GM20431 (cell line): ENCODE data around the gene NXF1.
"Not testable (repeated sequence)": the region's sequence is repeated elsewhere in the genome, so short reads cannot be mapped to it uniquely, and the experiment has no call there.

Experiments
- in situ Hi-C: fragments of 300-500 bp; cut with MseI, MboI; formaldehyde crosslinking; loops from one replicate; pipeline ENCODE4 v1.15.0; 2020; ENCODE audit warnings: low sequenced_read_pairs; ENCODE audit not compliant: unreplicated experiment

NXF1 gene

DNA sequence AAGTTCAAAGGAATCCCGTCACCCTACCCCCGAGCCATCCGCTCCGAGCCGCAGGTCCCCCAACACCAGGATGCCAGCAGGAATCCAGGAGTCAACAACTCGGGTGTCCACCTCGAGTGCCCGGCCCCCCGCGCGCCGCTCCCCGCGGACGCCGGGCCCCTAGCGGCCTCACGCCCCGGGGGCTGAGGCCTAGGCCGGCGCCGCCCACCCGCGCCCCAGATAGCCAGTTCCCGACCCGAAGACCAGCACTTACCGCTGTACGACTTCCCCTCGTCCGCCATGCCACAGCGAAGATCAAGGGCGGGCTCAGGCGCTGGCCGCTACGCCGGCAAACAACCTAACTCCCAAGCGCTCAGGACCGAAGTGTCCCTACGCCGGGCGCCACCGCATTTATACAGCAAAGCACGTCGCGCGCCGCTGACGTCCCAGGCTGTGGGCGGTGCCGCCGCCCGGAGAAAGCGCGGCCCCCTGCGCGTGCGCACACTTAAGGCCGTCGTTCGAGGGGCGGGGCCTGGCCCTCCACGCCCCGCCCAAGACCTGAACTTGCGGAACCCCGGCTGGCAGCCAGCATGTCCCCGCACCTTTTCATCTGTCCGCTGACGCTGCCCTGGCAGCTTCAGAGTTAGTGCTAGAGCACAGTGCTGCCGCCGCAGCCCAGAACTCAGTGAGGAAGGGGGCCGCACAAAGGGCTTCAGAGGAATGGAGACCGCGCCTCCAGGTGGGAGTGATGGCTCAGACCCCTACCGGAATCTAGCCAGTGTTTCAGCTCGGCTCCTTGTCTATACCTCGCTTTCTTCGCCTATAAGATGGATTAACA lies at the start of gene NXF1:
Gene NXF1 (minus strand): TSS at position 365 of the 817 bp plus-strand sequence. CDS start 84 bp downstream, at position 281.
- in situ Hi-C loops: no loop called here

DNA sequence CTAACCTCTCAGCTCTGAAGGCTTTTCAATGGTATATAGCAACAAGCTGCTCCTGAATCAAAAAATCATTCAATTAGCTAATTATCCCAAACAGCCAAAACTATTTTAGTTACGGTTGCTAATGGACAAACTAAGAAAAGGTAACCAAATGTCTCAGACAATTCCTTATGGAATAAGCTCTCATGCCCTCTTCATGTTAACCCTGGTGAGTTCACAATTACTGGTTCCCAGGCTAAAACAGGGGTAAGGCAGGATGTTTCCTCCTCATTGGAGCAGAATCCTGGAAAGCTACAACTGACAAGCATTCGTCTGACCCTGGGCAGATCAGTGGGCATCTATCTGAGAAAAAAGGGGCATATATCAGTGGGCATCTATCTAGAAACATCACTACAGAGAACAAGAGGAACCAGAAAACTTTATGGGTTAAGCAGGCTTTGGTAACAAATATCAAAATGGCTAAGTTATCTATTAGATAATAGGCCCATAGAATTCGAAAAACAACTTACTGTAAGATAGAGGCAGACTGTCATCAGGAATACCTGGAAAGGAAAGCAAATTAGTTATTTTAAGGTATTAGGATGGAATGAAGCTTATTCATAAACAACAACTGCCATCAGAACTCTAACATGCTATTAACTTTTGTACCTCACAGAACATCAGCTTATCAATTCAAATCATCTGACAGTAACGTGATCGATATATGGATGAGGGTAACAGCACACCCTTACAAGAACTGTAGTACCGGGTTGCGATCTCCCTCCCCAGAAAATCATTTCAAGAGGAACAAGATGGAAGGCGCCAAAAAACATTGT lies 49.0 kb upstream of the NXF1 start:
- in situ Hi-C loops: no loop called here

DNA sequence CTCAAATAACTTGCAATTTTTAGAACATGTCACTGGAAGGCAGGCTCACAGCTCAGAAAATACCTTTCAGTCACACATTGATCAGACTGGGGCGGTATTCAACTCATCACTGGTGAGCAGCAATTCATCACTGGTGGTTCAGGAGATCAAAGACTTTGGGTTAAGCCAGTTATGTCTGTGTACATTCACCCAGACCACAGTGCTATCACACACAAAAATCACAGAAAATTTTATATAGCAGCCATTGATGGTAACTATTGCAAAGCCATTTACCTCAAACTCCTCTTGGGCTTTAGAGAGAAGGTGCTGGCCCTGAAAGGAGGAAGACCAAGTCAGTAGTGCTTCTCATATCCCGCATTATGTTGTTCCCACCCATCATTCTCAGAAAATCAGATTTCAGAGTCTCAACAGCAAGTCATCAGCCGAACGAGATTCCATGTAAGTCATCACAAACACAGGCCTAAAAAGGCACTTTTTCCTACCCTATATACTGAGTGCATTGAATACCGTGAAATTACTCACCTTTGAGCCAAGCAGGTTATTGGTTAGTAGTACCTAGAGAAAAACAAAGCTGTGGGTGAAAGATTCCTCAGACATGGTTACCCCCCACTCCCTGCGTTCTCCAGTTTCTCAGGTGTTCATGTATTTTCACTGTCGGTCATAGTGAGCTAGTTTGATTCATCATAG lies 48.2 kb upstream of the NXF1 start:
- in situ Hi-C loops: no loop called here

DNA sequence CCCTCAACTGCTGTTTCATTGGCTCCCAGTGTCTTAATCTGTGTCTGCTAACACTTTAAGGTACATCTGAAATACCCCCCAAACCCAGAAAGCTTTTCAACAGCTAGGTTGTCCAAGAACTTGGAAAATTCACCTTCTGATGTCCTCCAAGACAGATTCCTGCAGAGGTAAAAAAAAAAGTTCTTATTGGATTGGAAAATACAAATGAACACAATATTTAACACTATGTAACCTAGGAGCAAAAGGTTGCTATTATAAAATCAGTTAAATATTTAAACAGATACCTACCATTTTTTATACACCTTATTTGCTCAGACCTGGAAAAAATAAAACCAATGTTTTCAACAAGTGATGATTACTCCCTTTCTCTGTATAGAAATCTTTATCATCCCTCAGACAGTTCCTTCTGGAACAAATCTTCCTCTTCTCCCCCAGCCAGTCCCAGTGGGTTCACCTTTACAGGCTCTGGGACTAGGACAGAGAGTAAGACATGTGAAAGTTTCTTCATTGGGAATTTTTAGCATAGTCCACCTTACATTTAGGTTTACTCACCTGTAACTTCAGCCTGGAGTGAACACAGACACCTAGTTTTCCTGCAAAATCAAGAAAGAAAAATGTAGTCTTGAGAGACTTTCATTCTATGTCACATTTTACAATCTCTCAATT lies 47.4 kb upstream of the NXF1 start:
- in situ Hi-C loops: no loop called here

DNA sequence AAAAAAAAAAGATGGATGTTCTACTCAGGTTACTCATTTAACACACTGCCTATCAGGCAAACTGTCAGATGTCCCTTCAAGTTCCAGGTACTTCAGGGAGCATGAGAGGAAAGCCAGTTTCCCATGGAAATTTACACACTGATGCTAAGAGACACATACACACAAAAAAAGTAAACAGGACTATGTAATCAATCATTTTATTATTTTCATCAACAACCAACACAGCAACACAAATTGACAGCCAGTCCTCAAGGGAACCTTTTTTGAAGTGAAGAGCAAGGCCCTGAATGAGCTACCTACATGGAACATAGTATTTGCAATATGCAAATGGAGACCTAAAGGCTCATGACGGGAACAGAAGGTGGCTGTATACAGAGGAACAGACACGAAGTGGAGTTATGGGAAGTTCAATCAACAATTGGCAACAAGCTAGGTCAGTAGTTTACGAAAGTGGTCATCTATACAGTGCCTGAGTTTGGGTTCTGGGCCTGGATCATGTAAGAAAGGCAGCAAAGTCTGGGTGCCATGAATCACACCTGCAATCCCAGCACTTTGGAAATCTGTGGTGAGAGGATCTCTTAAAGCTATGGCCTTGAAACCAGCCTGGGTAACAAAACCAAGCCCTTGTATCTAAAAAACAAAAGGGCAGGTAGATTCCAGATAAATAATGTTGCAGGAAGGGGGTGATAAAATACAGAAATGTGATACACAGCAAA lies 46.7 kb upstream of the NXF1 start:
- in situ Hi-C loops: no loop called here

DNA sequence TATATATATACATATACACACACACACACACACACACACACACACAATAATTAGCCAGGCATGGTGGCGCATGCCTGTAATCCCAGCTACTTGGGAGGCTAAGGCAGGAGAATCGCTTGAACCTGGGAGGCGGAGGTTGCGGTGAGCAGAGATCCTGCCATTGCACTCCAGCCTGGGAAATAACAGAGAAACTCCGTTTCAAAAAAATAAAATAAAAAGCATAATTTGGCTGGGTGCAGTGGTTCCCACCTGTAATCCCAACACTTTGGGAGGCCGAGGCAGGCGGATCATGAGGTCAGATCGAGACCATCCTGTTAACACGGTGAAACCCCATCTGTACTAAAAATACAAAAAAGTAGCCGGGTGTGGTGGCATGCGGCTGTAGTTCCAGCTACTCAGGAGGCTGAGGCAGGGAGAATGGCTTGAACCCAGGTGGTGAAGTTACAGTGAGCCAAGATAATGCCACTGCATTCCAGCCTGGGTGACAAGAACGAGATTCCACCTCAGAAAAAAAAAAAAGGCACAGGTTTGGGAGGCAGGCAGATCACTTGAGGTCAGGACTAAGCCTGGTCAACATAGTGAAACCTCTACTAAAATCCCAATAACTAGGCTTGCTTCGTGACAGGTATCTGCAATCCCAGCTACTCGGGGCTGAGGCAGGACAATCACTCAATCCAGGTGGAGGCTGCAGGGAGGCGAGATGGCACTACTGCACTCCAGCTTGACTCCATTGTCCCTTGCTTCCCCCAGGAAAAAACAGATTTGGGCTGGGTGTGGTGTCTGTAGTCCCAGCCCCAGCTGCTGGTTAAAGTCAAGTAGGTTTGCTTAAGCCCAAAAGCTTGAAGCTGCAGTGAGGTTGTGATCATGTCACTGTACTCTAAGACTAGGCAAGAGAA lies 45.9 kb upstream of the NXF1 start:
- in situ Hi-C loops: no loop called here

DNA sequence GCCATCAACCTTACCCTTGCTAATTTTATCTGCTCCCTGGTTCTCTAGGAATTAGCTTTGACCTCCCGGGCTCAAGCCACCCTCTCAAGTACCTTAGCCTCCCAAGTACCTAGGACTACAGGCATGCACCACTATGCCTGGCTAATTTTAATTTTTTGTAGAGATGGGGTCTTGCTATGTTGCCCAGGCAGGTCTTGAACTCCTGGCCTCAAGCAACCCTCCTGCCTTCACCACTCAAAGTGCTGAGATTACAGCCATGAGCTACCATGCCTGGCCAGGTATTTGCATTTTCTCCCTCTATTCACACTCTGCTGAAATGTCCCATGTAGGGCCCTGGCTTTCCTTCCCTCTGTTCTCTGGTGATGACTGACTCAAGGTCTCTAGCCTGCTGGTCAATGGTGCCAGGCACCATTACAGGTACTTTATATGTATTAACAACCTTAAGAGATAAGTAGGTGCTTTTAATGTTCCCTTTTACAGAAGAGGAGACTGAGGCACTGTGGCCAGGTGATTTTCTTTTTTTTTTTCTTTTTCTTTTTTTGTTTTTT lies 42.6 kb upstream of the NXF1 start:
- in situ Hi-C loops: no loop called here

DNA sequence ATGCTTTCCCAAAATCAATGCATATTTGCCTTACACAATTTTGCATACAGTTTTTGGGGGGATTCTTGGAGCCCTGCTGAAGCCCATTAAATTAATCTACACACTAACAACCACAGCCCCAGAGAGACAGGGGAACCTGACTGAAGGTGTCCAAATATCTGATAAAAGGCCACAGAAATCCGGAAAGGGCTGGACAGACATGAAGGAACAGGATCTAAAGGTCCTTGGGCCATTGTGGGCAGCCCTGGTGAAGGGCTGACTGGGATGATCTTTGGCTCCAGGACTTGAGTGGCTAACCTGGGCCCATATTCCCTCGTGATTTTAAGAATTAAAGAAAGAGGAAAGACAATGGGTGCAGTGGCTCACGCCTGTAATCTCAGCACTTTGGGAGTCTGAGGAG lies 40.9 kb upstream of the NXF1 start:
- in situ Hi-C loops: no loop called here

DNA sequence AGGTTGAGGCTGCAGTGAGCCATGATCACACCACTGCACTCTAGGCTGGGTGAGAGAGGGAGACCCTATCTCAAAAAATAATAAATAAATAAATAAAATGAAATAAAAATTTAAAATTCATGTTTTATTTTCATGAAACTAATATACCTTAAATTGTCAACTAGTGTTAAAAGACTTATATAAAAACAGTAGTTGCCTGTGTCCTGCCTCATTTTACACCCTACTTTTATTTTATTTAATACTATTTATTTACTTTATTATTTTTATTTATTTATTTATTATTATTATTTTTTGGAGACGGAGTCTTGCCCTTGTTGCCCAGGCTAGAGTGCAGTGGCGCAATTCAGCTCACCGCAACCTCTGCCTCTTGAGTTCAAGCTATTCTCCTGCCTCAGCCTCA lies 38.9 kb upstream of the NXF1 start:
- in situ Hi-C loops: no loop called here

DNA sequence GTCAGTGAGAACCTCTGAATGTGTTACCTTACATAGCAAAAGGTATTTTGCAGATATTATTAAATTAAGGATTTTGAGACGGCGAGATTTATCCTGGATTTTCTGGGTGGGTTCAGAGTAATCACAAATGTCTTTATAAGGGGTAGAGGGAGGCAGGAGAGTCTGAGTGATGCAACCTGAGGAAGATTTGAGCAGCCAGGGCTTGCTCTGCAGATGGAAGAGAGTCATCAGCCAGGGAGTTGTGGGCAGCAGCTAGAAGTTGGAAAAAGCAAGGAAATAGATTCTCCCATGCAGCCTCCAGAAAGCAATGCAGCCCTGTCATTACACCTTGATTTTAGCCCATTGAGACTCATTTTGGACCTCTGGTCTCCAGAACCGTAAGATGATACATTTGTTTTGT lies 38.2 kb upstream of the NXF1 start:
- in situ Hi-C loops: no loop called here

DNA sequence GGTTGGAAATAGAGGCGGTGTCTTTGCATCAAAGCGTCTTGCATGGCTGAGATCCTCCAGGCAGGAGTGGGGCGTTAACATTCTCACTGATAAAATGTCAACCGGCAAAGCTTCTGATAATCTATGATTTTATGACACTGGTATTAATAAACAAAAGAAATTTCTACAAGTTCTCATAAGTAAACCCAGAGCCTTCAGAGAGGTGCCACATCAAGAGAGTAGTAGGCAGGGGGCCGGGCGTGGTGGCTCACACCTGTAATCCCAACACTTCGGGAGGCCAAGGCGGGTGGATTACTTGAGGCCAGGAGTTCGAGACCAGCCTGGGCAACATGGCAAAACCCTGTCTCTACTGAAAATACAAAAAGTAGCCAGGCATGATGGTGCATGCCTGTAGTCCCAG lies 37.7 kb upstream of the NXF1 start:
- in situ Hi-C loops: not testable (repeated sequence)

DNA sequence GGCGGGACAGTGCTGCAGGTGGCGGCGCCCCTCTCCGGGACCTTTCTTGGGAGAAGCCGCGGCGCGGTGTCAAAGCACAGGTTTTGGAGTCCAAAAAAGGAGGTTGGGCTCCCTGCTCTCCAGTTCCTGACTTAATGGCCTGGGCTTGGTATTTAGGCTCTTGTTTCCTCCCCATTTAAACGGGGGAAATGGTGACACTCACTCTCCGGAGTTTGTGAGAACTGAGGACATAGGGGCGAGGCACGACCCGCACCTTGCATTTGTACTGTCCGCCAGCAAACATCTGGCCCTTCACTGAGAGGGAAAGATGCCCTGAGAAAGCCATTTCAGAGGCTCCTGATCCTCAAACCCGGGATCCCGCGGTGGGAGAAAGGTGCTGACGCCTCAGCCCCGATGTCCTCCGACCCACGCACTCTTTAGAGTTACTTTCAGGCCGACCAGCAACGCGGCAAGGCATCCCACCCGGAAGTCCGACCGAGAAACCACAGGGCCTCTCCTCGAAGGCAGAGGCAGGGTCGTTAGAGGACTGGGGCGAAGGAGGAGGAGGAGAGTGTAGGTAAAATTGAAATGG lies 37.0 kb upstream of the NXF1 start:
- in situ Hi-C loops: no loop called here

DNA sequence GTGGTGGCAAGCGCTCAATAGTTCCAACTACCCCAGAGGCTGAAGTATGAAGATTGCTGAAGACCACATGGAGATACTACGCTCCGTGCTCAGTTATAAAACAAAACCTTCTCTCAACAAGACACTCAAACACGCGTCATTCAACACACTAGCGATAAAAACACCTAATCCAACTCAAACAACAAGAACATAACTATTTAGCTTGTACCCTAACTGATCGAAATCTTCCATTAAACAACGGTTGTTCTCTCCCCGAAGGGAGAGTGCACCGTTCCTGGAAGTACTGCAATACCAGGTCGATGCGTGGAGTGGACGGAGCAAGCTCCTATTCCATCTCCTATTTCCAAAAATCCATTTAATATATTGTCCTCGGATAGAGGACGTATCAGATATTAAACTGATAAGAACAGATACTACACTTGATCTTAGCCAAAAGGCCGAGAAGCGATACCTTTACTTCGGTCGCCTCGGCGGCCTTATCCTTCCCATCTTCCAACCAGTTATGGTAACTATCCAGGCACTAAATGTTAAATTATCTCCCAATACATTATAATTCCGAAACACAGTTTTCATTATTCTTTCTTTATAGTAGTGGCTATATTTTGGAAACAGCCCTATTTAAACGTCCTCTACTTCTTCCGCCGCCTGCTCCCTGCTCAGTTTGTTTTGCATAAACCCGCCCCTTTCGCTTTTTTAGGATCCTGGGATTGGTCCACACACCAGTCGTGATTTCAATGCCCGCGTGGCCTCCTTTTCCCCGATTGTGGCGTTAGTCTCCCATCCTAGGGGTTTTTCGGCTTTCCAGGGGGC lies 36.3 kb upstream of the NXF1 start:
- in situ Hi-C loops: no loop called here

DNA sequence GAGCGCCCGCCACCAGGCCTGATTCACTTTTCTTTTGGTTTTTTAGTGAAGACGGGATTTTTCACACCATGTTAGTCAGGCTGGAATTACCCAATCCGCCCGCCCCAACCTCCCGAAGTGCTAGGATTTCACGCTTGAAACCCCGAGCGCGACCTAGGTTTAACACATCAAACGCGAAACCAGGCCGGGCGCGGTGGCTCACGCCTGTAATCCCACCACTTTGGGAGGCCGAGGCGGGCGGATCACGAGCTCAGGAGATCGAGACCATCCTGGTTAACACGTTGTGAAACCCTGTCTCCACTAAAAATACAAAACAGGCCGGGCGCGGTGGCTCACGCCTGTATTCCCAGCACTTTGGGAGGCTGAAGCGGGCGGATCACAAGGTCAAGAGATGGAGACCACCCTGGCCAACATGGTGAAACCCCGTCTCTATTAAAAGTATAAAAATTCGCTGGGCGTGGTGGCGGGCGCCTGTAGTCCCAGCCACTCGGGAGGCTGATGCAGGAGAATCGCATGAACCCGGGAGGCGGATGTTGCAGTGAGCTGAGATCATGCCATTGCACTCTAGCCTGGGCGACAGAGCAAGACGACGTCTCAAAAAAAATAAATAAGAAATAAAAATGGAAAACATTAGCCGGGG lies 35.6 kb upstream of the NXF1 start:
- in situ Hi-C loops: not testable (repeated sequence)

DNA sequence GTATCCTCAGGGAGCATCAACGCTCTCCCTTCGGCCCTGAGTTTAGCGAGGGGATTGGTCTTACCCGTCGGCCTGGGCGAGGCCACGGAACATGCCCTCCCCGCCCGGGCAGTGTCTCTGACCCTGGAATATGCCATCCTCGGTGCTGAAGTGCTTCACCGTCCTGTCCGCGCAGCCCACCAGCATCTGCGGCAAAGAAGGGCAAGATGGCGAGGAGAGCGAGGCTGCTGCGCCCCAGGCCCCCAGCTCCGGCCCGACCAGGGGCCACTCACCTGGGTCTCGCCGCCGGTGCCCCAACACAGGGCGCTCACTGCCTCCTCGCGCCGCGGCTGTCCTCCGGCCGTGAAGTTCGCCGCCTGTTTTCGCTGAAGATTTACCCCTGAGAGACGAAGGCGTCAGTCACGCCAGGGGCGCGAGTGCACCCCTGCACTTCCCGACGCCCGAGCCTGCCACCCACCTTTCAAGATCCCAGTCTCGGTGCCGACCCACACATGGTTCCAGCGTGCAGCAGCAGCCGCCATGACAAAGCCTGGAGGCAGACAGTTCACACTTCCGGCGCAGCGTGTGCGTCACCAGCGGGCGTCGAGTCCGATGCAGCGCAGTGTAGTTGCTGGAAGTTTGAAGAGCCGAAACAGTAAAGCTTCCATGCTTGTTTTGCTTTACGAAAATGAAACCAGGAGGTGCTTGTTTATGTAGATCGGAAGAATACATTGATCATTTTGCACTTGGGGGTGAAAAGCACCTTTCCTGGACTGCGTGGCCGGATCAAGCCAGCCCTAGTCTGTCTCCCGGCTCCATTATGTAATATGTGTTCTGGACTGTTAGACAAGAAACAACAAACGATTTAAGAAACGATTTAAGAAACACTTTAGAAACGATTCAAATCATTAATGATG lies 34.1 kb upstream of the NXF1 start, which contains the start of gene WDR74:
Gene WDR74 (minus strand): TSS at position 541 of the 896 bp plus-strand sequence. CDS start 20 bp downstream, at position 521.
- in situ Hi-C loops: no loop called here

DNA sequence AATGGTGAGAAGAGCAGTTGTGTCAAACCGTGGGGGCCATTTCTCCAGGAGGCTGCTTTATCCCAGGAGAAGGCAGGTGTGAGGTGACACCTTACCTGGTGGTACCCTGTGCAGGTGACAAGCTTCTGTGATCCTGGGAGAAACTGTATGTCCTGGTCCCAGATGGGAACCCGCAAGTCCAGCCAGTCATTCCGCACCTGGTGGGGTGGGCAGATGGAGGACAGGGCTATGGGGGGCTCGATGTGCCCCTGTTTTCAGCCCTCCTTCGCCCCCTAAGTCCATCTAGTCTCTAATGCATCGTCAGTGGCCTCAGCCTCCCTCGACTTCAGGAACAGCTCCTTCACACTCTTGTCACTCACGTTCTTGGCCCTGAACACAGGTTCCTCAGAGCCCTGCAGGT lies 30.1 kb upstream of the NXF1 start:
- in situ Hi-C loops: no loop called here
